K562 (cell line): ENCODE results near the gene HSPA5. TPM values are rescaled to one million over a fixed set of nuclear protein-coding genes. Genes with fewer than 3 reads are reported as not detected.

ENCODE experiments used
- CHD1 ChIP-seq: fragments of 200-600 bp; sonication (generic); IDR thresholded peaks from one replicate; pipeline ENCODE4 v1.6.1; 2012; ENCODE audit warnings: mild to moderate bottlenecking, moderate library complexity, low read length, inconsistent platforms
- E2F4 ChIP-seq: sonication (generic); formaldehyde crosslinking; IDR thresholded peaks from 2 replicates; pipeline ENCODE4 v1.8.0; 2022; ENCODE audit warnings: mild to moderate bottlenecking, low read depth, missing genetic modification reagents
- ETS1 ChIP-seq: conservative IDR thresholded peaks from 2 replicates; pipeline ENCODE4 v1.6.1; 2011; ENCODE audit warnings: low read depth, mild to moderate bottlenecking, low read length; ENCODE audit not compliant: control insufficient read depth
- HDAC2 ChIP-seq: fragments of 450-650 bp; IDR thresholded peaks from 2 replicates; pipeline ENCODE4 v1.6.1; 2016; ENCODE audit warnings: mild to moderate bottlenecking
- NR0B1 ChIP-seq: fragments of 450-650 bp; IDR thresholded peaks from one replicate; pipeline ENCODE4 v1.6.1; 2018; ENCODE audit warnings: mild to moderate bottlenecking, moderate library complexity; ENCODE audit not compliant: partially characterized antibody
- POLR3G ChIP-seq: IDR thresholded peaks from 2 replicates; pipeline ENCODE4 v1.6.1; 2011; ENCODE audit not compliant: insufficient read length, insufficient replicate concordance; ENCODE audit errors: extremely low read depth
- SAFB2 ChIP-seq: fragments of 200-400 bp; formaldehyde crosslinking; IDR thresholded peaks from 2 replicates; pipeline ENCODE4 v1.6.1; 2018; ENCODE audit warnings: borderline replicate concordance, low read length, low read depth, moderate library complexity; ENCODE audit not compliant: severe bottlenecking
- SMAD4 ChIP-seq: fragments of 250-450 bp; sonication (Bioruptor Pico); conservative IDR thresholded peaks from 2 replicates; pipeline ENCODE4 v1.8.0; 2021; ENCODE audit warnings: inconsistent platforms, mild to moderate bottlenecking, moderate library complexity
- SRF ChIP-seq, 2 experiments: fragments of 250-450, 450-650 bp in 1 of 2; sonication (Bioruptor Pico) in 1 of 2; sonication (generic) in 1 of 2; formaldehyde crosslinking; IDR thresholded peaks; 2 replicates each; pipeline versions ENCODE4 v1.5.0 to v1.5.1; 2020 to 2022; ENCODE audit warnings: mild to moderate bottlenecking in 1 of 2, missing genetic modification reagents in 1 of 2
- TRIM24 ChIP-seq, 2 experiments: fragments of 450-650 bp; IDR thresholded peaks; 2 replicates each; pipeline ENCODE4 v1.6.1; 2016
- ZBTB11 ChIP-seq, 3 experiments: fragments of 200-800 bp in 1 of 3; fragments of 250-450 bp in 1 of 3; fragments of 450-650 bp in 1 of 3; sonication (Bioruptor Pico) in 1 of 3; sonication (Bioruptor generic) in 1 of 3; formaldehyde crosslinking in 1 of 3; IDR thresholded peaks; 2 replicates each; pipeline versions ENCODE4 v1.6.1 to v1.8.0; 2016 to 2022; ENCODE audit warnings: mild to moderate bottlenecking in 2 of 3, missing genetic modification characterization in 2 of 3, missing compliant biosample characterization in 1 of 3, moderate library complexity in 1 of 3
- ZBTB33 ChIP-seq: sonication (generic); formaldehyde crosslinking; IDR thresholded peaks from 2 replicates; pipeline ENCODE4 v1.8.1; 2023; ENCODE audit warnings: mild to moderate bottlenecking, missing genetic modification reagents
- ZNF324 ChIP-seq: fragments of 250-450 bp; sonication (Bioruptor Pico); IDR thresholded peaks from 2 replicates; pipeline ENCODE4 v1.4.0; 2020; ENCODE audit warnings: mild to moderate bottlenecking
- ZNF764 ChIP-seq: fragments of 250-450 bp; sonication (Bioruptor Pico); IDR thresholded peaks from 2 replicates; pipeline ENCODE4 v1.4.0; 2020; ENCODE audit warnings: low read depth, mild to moderate bottlenecking, moderate library complexity
- polyA plus RNA-seq, 8 experiments: library from polyadenylated mRNA; depleted of rRNA in 4 of 8; stranded (reverse) in 5 of 8; unstranded in 3 of 8; fragments of >200 nt; fragmentation: Nextera tagmentation in 2 of 8; fragmentation: Illumina TruSeq in 1 of 8; extraction: Ambion mirVana in 2 of 8; extraction: Trizol in 1 of 8; gene quantifications; 2 replicates each; pipeline versions ENCODE4 v1.2.1 to v1.2.3, GENCODE V29; 2011 to 2014; ENCODE audit warnings: inconsistent platforms in 1 of 8, missing spikeins in 1 of 8
- total RNA-seq, 7 experiments: library from RNA; depleted of rRNA in 6 of 7; stranded (reverse); fragments of >200 nt in 6 of 7; fragmentation: Illumina TruSeq in 2 of 7; extraction: Trizol in 2 of 7; gene quantifications; 2 replicates each; pipeline versions ENCODE4 v1.2.1 to v1.2.3, GENCODE V29; 2011 to 2021; ENCODE audit warnings: low replicate concordance in 1 of 7

The HSPA5 gene
- total and polyA plus RNA-seq, 9 of the 15 experiments (the other 6 are each of a cell fraction or from before 2014, with no cell fraction given), result 48.0 to 265 (median 113) TPM

- no peak for TF ChIP-seq ZBTB33
- TF ChIP-seq TRIM24 (IDR thresholded peaks at IDR 0.05), result peak in 1 of 2 experiments; percentile 32; a peak in 1 of 4 replicates
- no peak for TF ChIP-seq SAFB2
- peak; percentile 98 for TF ChIP-seq ETS1
- TF ChIP-seq ZNF764 (CRISPR knock-in tag), result no peak
- 0 out of 4 replicates have a peak, but pooled peaks of 1 of the 2 experiments have one; percentile 25 for TF ChIP-seq SRF (CRISPR knock-in tag; IDR thresholded peaks at IDR 0.05)
- peak; percentile 52 for TF ChIP-seq CHD1
- peak in 2 of 3 experiments; percentile 70 to 95; a peak in 4 of 6 replicates for TF ChIP-seq ZBTB11 (CRISPR knock-in tag; IDR thresholded peaks at IDR 0.05)
- TF ChIP-seq ZNF324, result 0 out of 2 replicates have a peak, but pooled peaks have one; percentile 22
- TF ChIP-seq NR0B1, result no peak
- no peak for TF ChIP-seq POLR3G
- TF ChIP-seq HDAC2, result 0 out of 2 replicates have a peak, but pooled peaks have one; percentile 37
- peak; percentile 82 for TF ChIP-seq E2F4
- peak; percentile 77 for TF ChIP-seq SMAD4 (CRISPR knock-in tag)
Observed at GRCh38 chr9:125261501-125262293, 20.6 kb upstream of the HSPA5 start, which contains the start of gene GAPVD1 (continued).
